Panc1 (cell line): ENCODE results near the gene PDHA1.

Source experiments
- CTCF ChIP-seq: fragments of 450-650 bp; IDR thresholded peaks from 2 replicates; pipeline ENCODE4 v1.5.1; 2017; ENCODE audit warnings: mild to moderate bottlenecking
- POLR2AphosphoS5 ChIP-seq: IDR thresholded peaks from 2 replicates; pipeline ENCODE4 v1.6.1; 2012; ENCODE audit warnings: mild to moderate bottlenecking, low read depth, low read length, moderate library complexity
- REST ChIP-seq, 2 experiments: IDR thresholded peaks; 2 replicates each; pipeline ENCODE4 v1.6.1; 2011 to 2012; ENCODE audit warnings: low read depth in 2 of 2, control low read depth in 1 of 2, low read length in 1 of 2, mild to moderate bottlenecking in 1 of 2, moderate library complexity in 1 of 2; ENCODE audit not compliant: insufficient read depth in 1 of 2
- SIN3A ChIP-seq: IDR thresholded peaks from 2 replicates; pipeline ENCODE4 v1.6.1; 2012; ENCODE audit warnings: low read depth, mild to moderate bottlenecking, low read length, moderate library complexity, borderline replicate concordance; ENCODE audit not compliant: insufficient read depth

- TF ChIP-seq CTCF = no peak
- TF ChIP-seq POLR2AphosphoS5 = no peak
- no peak for TF ChIP-seq REST (IDR thresholded peaks at IDR 0.05; ENCODE audit: insufficient read depth in 1 of 2, low read depth in 2 of 2, low read length in 1 of 2)
- no peak for TF ChIP-seq SIN3A
These were observed 17.2 kb upstream of the PDHA1 start for GRCh38 chrX:19326567-19326966.
